COR-L47 (cell line): ENCODE data around the gene SLC7A7.
"Not testable (repeated sequence)": the region's sequence is repeated elsewhere in the genome, so short reads cannot be mapped to it uniquely, and the experiment has no call there.

Experiments
- DNase-seq: peaks from one replicate; lab custom pipeline; 2025; lab: John Stamatoyannopoulos, UW

SLC7A7 gene

GRCh38 chr14:22792158-22792557, 23.1 kb downstream of the SLC7A7 start:
- DNase-seq, result no peak

- DNase-seq, result no peak
Measured at GRCh38 chr14:22791301-22791700, 23.9 kb downstream of the SLC7A7 start.

GRCh38 chr14:22786685-22787084, 28.6 kb downstream of the SLC7A7 start:
- no peak for DNase-seq

DNA sequence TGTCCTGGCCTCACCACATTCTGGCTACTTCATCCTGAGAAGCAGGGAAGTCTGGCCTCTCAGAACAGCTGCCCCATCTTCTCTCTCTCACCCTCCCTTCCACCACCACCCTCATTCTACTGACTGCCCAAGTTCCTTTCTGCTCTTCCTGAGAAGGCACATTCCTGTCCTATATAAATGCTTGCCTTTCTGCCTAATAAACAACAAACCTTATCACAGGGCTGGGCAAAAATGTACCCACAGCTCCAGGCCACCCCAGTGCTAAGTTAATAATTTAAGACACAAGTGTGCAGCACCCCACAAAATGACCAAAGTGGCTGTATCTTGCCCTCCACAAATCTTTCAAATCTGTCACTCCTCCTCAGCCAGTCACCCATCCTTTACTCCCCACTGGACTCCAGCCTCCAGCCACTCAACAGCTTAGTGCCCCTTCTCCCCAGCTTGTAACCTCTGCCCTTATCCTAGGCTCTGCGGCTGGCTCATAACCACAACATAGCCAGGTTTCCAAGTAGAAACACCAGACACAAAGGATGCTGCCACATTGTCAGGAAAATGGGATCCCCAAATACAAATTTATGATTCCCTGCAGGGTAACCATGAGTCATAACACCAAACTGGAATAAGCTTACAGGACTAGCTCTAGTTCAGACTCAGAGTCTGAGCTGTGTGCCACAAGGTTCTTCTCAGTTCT, 33.8 kb downstream of the SLC7A7 start:
- no peak for DNase-seq

DNA sequence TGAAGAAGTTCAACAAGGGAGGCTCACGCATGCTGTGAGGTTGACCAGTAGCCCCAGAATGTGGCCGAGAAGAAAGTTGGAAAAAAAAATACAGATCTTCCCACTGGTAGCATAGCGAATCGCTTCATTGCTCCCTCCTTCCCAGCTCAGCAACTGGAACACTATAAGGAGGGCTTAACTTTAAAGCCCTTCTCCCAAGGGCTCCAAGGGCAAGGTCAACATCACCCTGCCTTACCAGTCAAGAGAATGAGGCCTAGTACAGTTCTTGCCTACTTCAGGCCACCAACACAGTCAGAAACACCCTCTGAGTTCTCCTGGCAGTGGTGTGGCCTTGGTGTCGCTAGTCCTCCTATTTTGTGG, 34.3 kb downstream of the SLC7A7 start:
- DNase-seq, result no peak

- DNase-seq, result no peak
Measured at GRCh38 chr14:22780105-22780679, 35.0 kb downstream of the SLC7A7 start.

DNA sequence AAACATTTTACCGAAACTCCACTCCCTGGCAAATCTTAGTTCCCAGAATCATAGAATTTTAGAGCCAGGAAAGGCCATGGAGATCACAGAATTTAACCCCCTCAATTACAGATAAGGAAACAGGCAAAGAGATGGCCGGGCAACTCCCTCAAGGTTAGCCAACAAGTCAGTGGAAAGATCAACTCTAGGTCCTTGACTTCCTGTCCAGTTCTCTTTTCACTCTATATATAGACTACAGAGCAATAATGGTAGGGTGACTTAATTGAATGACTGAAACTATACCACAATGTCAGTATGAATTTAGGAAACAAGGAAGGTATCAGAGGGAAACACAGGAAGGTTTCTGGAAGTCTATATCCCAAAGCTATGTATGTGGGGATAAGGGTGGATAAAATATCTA, 37.2 kb downstream of the SLC7A7 start:
- no peak for DNase-seq

DNA sequence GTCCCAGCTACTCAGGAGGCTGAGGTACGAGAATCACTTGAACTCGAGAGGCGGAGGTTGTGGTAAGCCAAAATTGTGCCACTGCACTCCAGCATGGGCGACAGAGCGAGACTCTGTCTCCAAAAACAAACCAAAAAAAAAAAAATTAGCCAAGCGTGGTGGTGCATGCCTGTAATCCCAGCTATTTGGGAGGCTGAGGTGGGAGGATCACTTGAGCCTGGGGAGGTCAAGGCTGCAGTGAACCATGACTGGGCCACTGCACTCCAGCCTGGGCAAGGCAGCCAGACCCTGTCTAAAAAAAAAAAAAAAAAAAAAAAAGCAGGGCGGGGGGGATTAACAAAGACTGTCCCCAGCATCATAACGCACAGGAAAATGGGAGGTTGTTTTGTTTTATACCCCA, 38.4 kb downstream of the SLC7A7 start:
- not testable (repeated sequence) for DNase-seq

DNA sequence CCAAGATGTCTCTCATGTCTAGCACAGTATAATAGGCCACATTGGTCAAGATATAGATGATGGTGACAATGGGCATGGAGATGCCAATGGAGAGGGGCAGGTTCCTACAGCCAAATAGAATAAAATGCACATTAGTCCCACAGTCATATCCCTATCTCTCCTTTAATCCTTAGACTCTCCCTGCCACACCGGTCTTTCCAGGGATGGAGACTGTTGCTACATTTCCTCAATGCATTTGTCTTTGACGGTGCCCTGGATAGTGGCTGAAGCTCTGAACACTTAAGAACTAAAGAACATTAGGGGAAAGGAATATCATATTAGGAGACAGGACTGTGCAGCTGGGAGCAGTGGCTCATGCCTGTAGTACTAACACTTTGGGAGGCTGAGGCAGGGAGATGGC, 39.0 kb downstream of the SLC7A7 start:
- DNase-seq, result no peak

DNA sequence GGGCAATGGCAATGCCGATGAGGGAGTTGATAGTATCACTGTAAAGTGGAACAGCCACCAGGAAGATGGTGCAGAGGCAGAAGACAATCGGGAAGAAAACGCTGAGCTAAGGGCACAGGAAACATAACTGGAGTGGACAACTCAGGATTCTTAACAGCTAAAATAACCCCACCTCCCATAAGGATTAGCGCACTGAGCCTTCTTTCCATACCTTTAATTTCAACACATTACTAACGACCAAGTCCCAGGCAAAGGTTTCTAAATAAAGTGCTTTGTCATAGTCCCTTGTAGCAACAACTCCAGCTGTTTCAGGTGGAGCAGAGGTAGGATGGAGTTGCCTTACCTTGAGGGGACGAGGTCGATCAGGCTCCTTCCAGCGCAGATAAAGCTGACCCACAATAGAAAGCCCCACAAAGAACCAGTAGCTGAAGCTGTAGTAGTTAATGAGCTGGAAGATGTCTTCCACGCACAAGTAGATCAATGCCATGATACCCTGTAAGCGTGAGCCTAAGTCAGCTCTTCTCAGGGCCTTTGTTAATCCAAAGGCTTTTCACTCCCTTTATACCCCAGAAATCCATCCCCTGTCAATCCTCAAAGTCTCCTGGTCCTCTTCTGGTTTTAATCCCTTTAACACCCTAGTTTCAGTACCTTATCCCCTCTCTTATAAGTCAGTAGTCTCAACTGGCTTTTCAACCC, 41.1 kb downstream of the SLC7A7 start:
- DNase-seq, result no peak

- no peak for DNase-seq
Measured at GRCh38 chr14:22773162-22774010, 41.8 kb downstream of the SLC7A7 start.

DNA sequence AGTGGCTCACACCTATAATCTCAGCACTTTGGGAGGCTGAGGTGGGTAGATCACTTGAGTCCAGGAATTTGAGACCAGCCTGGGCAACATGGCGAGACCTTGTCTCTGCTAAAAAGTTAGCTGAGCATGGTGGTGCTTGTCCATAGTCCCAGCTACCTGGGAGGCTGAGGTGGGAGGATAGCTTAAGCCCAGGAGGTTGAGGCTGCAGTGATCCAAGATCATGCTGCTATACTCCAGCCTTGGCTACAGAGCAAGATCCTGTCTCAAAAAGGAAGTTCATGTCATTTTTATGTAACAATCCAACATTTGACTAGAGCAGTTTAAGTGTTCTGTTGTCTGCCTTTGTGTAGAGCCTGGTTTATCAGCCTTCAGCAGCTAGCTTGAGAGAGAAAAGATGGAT, 42.5 kb downstream of the SLC7A7 start:
- no peak for DNase-seq

DNA sequence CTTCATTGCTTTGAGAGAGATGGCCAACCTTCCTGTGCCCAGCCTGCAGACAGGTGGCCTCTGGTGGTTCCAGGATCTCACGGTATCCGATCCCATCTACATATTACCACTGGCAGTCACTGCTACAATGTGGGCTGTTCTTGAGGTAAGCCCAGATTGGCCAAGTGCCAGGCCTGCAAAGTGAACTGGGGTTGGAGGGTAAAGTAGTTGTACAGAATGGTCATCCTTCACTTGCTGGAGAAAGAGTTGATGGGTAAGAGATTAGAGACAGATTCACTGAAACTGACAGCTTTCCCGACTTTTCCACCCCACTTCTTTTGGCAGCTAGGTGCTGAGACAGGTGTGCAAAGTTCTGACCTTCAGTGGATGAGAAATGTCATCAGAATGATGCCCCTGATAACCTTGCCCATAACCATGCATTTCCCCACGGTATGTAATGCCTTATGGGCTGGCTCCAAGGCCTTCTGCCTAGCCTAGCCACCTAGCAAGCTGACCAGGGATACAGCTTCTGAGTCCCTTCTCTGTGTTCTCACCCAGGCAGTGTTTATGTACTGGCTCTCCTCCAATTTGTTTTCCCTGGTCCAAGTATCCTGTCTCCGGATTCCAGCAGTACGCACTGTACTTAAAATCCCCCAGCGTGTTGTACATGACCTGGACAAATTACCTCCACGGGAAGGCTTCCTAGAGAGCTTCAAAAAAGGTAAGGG, 44.6 kb downstream of the SLC7A7 start:
- DNase-seq, result no peak

GRCh38 chr14:22769369-22769768, 45.9 kb downstream of the SLC7A7 start:
- no peak for DNase-seq

DNA sequence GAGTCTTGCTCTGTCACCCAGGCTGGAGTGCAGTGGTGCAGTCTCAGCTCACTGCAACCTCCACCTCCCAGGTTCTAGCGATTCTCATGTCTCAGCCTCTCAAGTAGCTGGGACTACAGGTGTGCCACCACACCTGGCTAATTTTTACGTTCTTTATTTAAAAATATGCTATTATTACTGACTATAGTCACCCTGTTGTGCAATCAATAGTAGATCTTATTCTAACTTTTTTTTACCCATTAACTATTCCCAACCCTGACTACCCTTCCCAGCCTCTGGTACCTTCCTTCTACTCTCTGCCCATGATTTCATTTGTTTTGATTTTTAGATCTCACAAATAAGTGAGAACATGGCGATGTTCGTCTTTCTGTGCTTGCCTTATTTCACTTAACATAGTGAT, 46.3 kb downstream of the SLC7A7 start:
- no peak for DNase-seq

DNA sequence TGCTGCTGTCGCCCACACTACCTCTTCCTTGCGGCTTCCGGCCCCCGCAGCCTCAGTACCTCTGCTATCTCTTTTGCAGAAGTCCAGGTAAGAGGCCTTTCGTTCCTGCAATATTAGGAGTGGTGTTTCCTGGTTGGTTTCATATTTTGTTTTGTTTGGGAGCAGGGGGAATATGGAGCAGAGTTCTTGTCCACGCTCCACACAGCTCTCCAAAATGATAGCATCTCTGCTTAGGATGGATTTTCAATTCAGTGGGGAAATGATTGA, 48.0 kb downstream of the SLC7A7 start:
- DNase-seq, result no peak

- peak; percentile 98 for DNase-seq
Measured at GRCh38 chr14:22766457-22767322, 48.5 kb downstream of the SLC7A7 start, which contains the start of gene OXA1L. Gene OXA1L (plus strand): TSS chr14:22766688. CDS start chr14:22766702, 14 bp downstream.

DNA sequence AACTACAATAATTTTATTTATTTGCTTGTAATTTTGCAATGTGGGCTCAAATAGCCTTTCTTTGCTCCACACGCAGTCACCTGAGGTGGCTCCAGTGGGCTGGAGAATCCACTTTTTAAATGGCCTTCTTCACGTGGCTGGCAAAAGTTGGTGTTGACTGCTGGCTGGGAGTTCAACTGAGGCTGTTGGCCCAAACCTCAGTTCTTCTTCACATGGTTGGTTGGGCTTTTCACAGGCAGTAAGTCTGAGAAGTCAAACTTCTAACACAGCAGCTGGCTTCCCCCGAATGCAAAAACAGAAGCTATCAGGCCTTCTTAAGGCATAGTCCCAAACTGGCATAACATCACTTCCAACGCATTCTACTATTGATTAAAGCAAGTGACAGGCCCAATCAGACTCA, 50.9 kb downstream of the SLC7A7 start:
- DNase-seq, result no peak

DNA sequence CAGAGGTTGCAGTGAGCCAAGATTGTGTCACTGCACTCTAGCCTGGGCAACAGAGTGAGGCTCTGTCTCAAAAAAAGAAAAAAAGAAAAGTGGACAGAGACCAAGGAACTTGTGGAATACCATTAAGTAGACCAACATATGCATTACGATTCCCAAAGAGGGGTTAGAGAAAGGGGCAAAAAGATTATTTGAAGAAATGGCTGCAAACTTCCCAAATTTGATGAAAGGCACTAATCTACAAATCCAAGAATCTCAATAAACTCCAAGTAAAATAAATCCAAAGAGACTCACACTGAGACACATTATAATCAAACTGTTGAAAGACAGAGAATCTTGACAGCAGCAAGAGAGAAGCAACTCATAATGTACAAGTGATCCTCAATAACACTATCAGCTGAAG, 53.5 kb downstream of the SLC7A7 start:
- no peak for DNase-seq

DNA sequence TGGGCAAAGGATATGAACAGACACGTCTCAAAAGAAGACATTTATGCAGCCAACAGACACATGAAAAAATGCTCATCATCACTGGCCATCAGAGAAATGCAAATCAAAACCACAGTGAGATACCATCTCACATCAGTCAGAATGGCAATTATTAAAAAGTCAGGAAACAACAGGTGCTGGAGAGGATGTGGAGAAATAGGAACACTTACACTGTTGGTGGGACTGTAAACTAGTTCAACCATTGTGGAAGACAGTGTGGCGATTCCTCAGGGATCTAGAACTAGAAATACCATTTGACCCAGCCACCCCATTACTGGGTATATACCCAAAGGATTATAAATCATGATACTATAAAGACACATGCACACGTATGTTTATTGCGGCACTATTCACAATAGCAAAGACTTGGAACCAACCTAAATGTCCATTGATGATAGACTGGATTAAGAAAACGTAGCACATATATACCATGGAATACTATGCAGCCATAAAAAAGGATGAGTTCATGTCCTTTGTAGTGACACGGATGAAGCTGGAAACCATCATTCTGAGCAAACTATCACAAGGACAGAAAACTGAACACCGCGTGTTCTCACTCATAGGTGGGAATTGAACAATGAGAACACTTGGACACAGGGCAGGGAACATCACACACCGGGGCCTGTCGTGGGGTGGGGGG, 57.1 kb downstream of the SLC7A7 start:
- DNase-seq, result not testable (repeated sequence)

- DNase-seq, result no peak
Measured at GRCh38 chr14:22753586-22753985, 61.6 kb downstream of the SLC7A7 start.
